HEK293 (cell line): ENCODE results near the gene PSMA7.
"Not testable (repeated sequence)": the region's sequence is repeated elsewhere in the genome, so short reads cannot be mapped to it uniquely, and the experiment has no call there.

ENCODE experiments used
- CTCF ChIA-PET: fragments of 350-600 bp; formaldehyde crosslinking; extraction: SDS; loops from one replicate; lab custom pipeline; 2021; ENCODE audit warnings: antibody characterized with exemption; lab: Yijun Ruan, JAX
- POLR2A ChIA-PET: fragments of 300-600 bp; formaldehyde crosslinking; extraction: SDS; loops from one replicate; lab custom pipeline; 2020; ENCODE audit warnings: antibody characterized with exemption, inconsistent platforms; lab: Yijun Ruan, JAX
- H3K27ac ChIP-seq: fragments of 200-500 bp; sonication (Bioruptor generic); 2 replicates; pipeline ENCODE4 v1.5.1; 2014; ENCODE audit warnings: low read depth, low read length, control low read depth, inconsistent platforms; ENCODE audit errors: extremely low read depth
- H3K36me3 ChIP-seq, 2 experiments: fragments of 200-500 bp in 1 of 2; sonication (Bioruptor generic) in 1 of 2; 1 replicate in 1 of 2; 2 replicates in 1 of 2; pipeline ENCODE4 v1.5.1; 2014 to 2017; ENCODE audit warnings: inconsistent platforms in 2 of 2, low read length in 2 of 2; ENCODE audit not compliant: control insufficient read depth in 2 of 2, insufficient read depth in 1 of 2
- H3K4me1 ChIP-seq: fragments of 200-500 bp; sonication (Bioruptor generic); 2 replicates; pipeline ENCODE4 v1.5.1; 2014; ENCODE audit warnings: mild to moderate bottlenecking, low read length, inconsistent platforms; ENCODE audit not compliant: control insufficient read depth, insufficient read depth
- H3K4me3 ChIP-seq: 2 replicates; pipeline ENCODE4 v1.5.1; 2011; ENCODE audit warnings: low read depth, mild to moderate bottlenecking, control low read depth, low read length, moderate library complexity
- H3K9me3 ChIP-seq: fragments of 200-500 bp; sonication (Bioruptor generic); 2 replicates; pipeline ENCODE4 v1.5.1; 2014; ENCODE audit warnings: low read depth, low read length, inconsistent platforms; ENCODE audit not compliant: control insufficient read depth, insufficient read depth
- HOXD13 ChIP-seq: sonication (generic); formaldehyde crosslinking; IDR thresholded peaks from 2 replicates; pipeline ENCODE4 v1.8.0; 2022; ENCODE audit warnings: missing genetic modification reagents, borderline replicate concordance
- KLF10 ChIP-seq: fragments of 450-650 bp; IDR thresholded peaks from 2 replicates; pipeline ENCODE4 v1.5.1; 2018; ENCODE audit warnings: missing biosample characterization, mild to moderate bottlenecking, missing genetic modification characterization
- SP2 ChIP-seq: fragments of 450-650 bp; formaldehyde crosslinking; IDR thresholded peaks from 2 replicates; pipeline ENCODE4 v1.5.1; 2016; ENCODE audit warnings: missing biosample characterization, missing genetic modification characterization
- TRIM28 ChIP-seq: IDR thresholded peaks from 2 replicates; pipeline ENCODE4 v1.6.1; 2011; ENCODE audit warnings: low read length, control low read depth, borderline replicate concordance
- ZBTB1 ChIP-seq: fragments of 450-650 bp; formaldehyde crosslinking; IDR thresholded peaks from 2 replicates; pipeline ENCODE4 v1.5.1; 2016; ENCODE audit warnings: missing biosample characterization, missing genetic modification characterization
- ZNF121 ChIP-seq: fragments of 450-650 bp; formaldehyde crosslinking; IDR thresholded peaks from 2 replicates; pipeline ENCODE4 v1.5.1; 2016; ENCODE audit warnings: missing biosample characterization, missing genetic modification characterization
- ZNF202 ChIP-seq: fragments of 450-650 bp; formaldehyde crosslinking; IDR thresholded peaks from 2 replicates; pipeline ENCODE4 v1.5.1; 2016; ENCODE audit warnings: missing biosample characterization, missing genetic modification characterization, borderline replicate concordance
- ZNF274 ChIP-seq, 2 experiments: fragments of 200-500 bp in 1 of 2; fragments of 450-650 bp in 1 of 2; sonication (Bioruptor generic) in 1 of 2; formaldehyde crosslinking in 1 of 2; IDR thresholded peaks; 2 replicates each; pipeline versions ENCODE4 v1.5.1 to v1.6.1; 2014 to 2016; ENCODE audit warnings: borderline replicate concordance in 1 of 2, inconsistent platforms in 1 of 2, low read length in 1 of 2, missing biosample characterization in 1 of 2, missing genetic modification characterization in 1 of 2
- ZNF302 ChIP-seq: fragments of 450-650 bp; formaldehyde crosslinking; IDR thresholded peaks from 2 replicates; pipeline ENCODE4 v1.5.1; 2016; ENCODE audit warnings: missing biosample characterization, missing genetic modification characterization, low read depth
- ZNF416 ChIP-seq: fragments of 450-650 bp; formaldehyde crosslinking; IDR thresholded peaks from 2 replicates; pipeline ENCODE4 v1.5.1; 2016; ENCODE audit warnings: missing biosample characterization, missing genetic modification characterization
- ZNF561 ChIP-seq: fragments of 450-650 bp; IDR thresholded peaks from 2 replicates; pipeline ENCODE4 v1.5.1; 2018; ENCODE audit warnings: missing biosample characterization, missing genetic modification characterization, borderline replicate concordance
- ZNF571 ChIP-seq: fragments of 450-650 bp; formaldehyde crosslinking; IDR thresholded peaks from 2 replicates; pipeline ENCODE4 v1.5.0; 2017; ENCODE audit warnings: missing biosample characterization, missing genetic modification characterization
- ZNF585B ChIP-seq: fragments of 450-650 bp; formaldehyde crosslinking; IDR thresholded peaks from 2 replicates; pipeline ENCODE4 v1.5.1; 2016; ENCODE audit warnings: missing biosample characterization, missing genetic modification characterization
- ZNF747 ChIP-seq: fragments of 450-650 bp; formaldehyde crosslinking; IDR thresholded peaks from 2 replicates; pipeline ENCODE4 v1.5.1; 2016; ENCODE audit warnings: missing biosample characterization, missing genetic modification characterization
- ZNF785 ChIP-seq: fragments of 450-650 bp; formaldehyde crosslinking; IDR thresholded peaks from 2 replicates; pipeline ENCODE4 v1.5.1; 2016; ENCODE audit warnings: missing biosample characterization, missing genetic modification characterization
- TF ChIP-seq, protein P1 (sequence below): fragments of 450-650 bp; formaldehyde crosslinking; IDR thresholded peaks from 2 replicates; pipeline ENCODE4 v1.5.1; 2017; ENCODE audit warnings: missing biosample characterization, missing genetic modification characterization
- TF ChIP-seq, protein P2 (sequence below): fragments of 450-650 bp; formaldehyde crosslinking; IDR thresholded peaks from 2 replicates; pipeline ENCODE4 v1.5.1; 2017; ENCODE audit warnings: missing biosample characterization, missing genetic modification characterization
- TF ChIP-seq, protein P3 (sequence below): fragments of 450-650 bp; formaldehyde crosslinking; IDR thresholded peaks from 2 replicates; pipeline ENCODE4 v1.5.1; 2016; ENCODE audit warnings: missing biosample characterization, missing genetic modification characterization

The PSMA7 gene

DNA sequence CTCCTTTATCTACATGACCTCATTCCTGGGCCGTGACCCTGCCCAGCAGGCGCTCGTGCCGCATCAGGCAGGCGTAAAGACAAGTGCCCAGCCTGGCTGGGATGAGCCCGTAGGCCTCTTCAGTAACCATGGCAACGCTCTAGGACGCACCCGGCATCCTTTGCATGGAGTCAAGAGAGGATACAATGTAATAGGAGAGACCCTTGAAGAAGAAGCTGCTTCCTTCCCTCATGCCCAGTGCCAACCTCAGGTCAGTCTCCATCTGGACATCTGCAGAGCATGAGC lies 25.9 kb downstream of the PSMA7 start:
- Histone ChIP-seq H3K4me3 (no peak overlapping the region), H3K9me3 (no peaks in the 10 kb centered on the region), H3K27ac (no peak overlapping the region), H3K36me3 (no peaks in the 10 kb centered on the region), H3K4me1 (no peaks in the 10 kb centered on the region)
- TF ChIP-seq, protein P1, sequence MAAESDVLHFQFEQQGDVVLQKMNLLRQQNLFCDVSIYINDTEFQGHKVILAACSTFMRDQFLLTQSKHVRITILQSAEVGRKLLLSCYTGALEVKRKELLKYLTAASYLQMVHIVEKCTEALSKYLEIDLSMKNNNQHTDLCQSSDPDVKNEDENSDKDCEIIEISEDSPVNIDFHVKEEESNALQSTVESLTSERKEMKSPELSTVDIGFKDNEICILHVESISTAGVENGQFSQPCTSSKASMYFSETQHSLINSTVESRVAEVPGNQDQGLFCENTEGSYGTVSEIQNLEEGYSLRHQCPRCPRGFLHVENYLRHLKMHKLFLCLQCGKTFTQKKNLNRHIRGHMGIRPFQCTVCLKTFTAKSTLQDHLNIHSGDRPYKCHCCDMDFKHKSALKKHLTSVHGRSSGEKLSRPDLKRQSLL (tag by site-specific recombination) = no peak
- TF ChIP-seq ZNF571 (tag by site-specific recombination) = no peak
- TF ChIP-seq, protein P2, sequence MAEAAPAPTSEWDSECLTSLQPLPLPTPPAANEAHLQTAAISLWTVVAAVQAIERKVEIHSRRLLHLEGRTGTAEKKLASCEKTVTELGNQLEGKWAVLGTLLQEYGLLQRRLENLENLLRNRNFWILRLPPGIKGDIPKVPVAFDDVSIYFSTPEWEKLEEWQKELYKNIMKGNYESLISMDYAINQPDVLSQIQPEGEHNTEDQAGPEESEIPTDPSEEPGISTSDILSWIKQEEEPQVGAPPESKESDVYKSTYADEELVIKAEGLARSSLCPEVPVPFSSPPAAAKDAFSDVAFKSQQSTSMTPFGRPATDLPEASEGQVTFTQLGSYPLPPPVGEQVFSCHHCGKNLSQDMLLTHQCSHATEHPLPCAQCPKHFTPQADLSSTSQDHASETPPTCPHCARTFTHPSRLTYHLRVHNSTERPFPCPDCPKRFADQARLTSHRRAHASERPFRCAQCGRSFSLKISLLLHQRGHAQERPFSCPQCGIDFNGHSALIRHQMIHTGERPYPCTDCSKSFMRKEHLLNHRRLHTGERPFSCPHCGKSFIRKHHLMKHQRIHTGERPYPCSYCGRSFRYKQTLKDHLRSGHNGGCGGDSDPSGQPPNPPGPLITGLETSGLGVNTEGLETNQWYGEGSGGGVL = no peak
- no peak for TF ChIP-seq ZNF585B
- ChIA-PET CTCF (no interaction called here), POLR2A (no interaction called here)

DNA sequence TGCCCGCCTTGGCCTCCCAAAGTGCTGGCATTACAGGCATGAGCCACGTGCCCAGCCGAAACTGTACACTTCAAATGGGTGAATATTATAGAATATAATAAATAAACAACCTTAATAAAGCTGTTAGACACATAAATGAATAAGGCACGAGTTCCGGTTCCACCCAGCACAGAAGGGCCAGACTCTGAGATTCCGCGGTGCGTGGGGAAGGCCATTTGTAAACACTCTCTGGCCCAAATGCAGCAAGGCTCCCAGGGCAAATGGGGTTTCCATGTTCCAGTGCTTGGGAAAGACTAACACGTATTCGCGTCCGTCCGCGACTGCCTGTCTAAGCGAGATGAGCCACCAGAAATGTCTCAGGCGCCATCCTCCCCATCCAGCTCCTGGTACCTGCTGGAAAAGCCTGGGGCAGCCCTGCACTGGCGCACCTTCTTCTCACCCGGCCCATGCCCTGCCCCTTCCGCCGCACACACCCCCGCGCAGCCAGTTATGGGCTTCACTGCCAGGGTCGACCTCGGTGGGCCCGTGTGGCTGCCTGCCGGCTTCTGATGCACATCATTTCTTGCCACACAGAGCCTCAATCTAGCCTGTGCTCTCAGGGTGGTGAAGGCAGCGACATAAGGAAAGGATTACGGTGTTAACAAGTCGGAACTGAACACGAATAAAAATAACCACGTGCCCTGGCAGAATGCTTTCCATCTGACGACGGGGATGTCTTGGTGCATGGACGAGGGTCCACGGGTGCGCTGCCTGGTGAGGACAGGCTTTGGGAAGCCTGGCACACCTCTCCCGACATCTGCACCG lies 26.4 kb downstream of the PSMA7 start:
- Histone ChIP-seq H3K4me1 (no peaks in the 10 kb centered on the region), H3K9me3 (no peaks in the 10 kb centered on the region), H3K4me3 (no peak overlapping the region), H3K36me3 (no peaks in the 10 kb centered on the region)
- POLR2A ChIA-PET = interaction anchor here (0.7 kb wide), 1 partner anchor 12 kb away, joined by 3 read pairs; no protein-coding TSS in a partner anchor
- TF ChIP-seq, protein P3, sequence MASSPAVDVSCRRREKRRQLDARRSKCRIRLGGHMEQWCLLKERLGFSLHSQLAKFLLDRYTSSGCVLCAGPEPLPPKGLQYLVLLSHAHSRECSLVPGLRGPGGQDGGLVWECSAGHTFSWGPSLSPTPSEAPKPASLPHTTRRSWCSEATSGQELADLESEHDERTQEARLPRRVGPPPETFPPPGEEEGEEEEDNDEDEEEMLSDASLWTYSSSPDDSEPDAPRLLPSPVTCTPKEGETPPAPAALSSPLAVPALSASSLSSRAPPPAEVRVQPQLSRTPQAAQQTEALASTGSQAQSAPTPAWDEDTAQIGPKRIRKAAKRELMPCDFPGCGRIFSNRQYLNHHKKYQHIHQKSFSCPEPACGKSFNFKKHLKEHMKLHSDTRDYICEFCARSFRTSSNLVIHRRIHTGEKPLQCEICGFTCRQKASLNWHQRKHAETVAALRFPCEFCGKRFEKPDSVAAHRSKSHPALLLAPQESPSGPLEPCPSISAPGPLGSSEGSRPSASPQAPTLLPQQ (tag by site-specific recombination) = no peak
- TF ChIP-seq KLF10 (tag by site-specific recombination) (no peak), ZNF561 (tag by site-specific recombination) (no peak), HOXD13 (CRISPR knock-in tag) (no peak), ZNF274 (IDR thresholded peaks at IDR 0.05; ENCODE audit: low read length) (no peak), ZNF274 (tag by site-specific recombination; IDR thresholded peaks at IDR 0.05; ENCODE audit: borderline replicate concordance) (no peak), ZNF416 (tag by site-specific recombination) (no peak), ZBTB1 (tag by site-specific recombination) (no peak), ZNF202 (tag by site-specific recombination) (no peak), ZNF747 (no peak), TRIM28 (no peak), SP2 (tag by site-specific recombination) (no peak), ZNF785 (no peak), ZNF571 (tag by site-specific recombination) (no peak)
- TF ChIP-seq, all 188 proteins: peak for 0
- CTCF ChIA-PET = no interaction called here
- no peak overlapping the region for H3K27ac ChIP-seq

DNA sequence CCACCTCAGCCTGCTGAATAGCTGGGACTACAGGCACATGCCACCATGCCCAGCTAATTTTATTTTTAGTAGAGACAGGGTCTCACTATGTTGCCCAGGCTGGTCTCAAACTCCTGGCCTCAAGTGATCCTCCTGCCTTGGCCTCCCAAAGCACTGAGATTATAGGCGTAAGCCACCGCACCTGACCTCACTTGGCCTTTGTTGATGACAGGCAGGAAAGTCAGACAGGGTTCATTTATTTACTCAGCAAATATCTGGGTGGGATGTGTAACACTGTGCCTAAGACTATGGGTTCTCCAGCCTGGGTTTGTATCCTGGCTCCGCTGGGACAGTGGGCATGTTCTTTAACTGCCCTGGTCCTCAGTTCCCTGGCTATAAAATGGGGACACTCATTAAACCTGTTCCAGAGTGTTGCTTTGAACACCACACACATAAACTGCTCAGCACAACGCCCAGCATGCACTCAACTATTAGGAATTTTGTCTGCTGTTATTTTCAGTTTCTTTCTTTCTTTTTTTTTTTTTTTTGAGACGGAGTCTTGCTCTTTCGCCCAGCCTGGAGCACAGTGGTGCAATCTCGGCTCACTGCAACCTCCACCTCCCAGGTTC lies 27.3 kb downstream of the PSMA7 start:
- H3K36me3 ChIP-seq, H3K4me3 ChIP-seq, H3K4me1 ChIP-seq, CTCF ChIA-PET: not testable (repeated sequence)
- POLR2A ChIA-PET = interaction anchor here (0.7 kb wide), 1 partner anchor 11 kb away, joined by 3 read pairs; no protein-coding TSS in a partner anchor
- TF ChIP-seq ZNF302 (tag by site-specific recombination) = 0 out of 2 replicates have a peak, but pooled peaks have one; percentile 39
- TF ChIP-seq ZNF121 (tag by site-specific recombination) = peak; percentile 40; the same call in 1 of the 2 replicates
- TF ChIP-seq, all 188 proteins: peak for 2; not testable (repeated sequence) for 186
- not testable (repeated sequence) for H3K9me3 ChIP-seq, H3K27ac ChIP-seq
